T-helper 1 cell treated with Interleukin-12 subunit alpha and Interleukin-12 subunit beta and Interleukin-4 antibody, amounts not matched to agents 30 ng/mL and 1 ng/mL, for 36 hours (primary cell): ENCODE measurements around the gene MUC4. TPM values are rescaled to one million over a fixed set of nuclear protein-coding genes. Genes with fewer than 3 reads are reported as not detected.
"Not testable (repeated sequence)": the region's sequence is repeated elsewhere in the genome, so short reads cannot be mapped to it uniquely, and the experiment has no call there.

ENCODE experiments used
- intact Hi-C: fragments of 100-400 bp; cut with micrococcal nuclease; formaldehyde crosslinking; loops from one replicate; pipeline ENCODE4 v1.15.1; 2024
- total RNA-seq: library from RNA; stranded (reverse); gene quantifications from 2 replicates; pipeline ENCODE4 v1.2.3, GENCODE V29; 2022

The MUC4 gene
- total RNA-seq, 1 donor from 2014 or later: 0.49 TPM

- intact Hi-C loops: no loop called here
Measured at GRCh38 chr3:195813916-195814640, 2.3 kb upstream of the MUC4 start.

- intact Hi-C loops: no loop called here
Measured at GRCh38 chr3:195812366-195812765, 637 bp upstream of the MUC4 start.

- intact Hi-C loops: no loop called here
Measured at GRCh38 chr3:195810455-195810845, 1.3 kb downstream of the MUC4 start.

- intact Hi-C loops: no loop called here
Measured at GRCh38 chr3:195809796-195810454, 1.8 kb downstream of the MUC4 start.

GRCh38 chr3:195809291-195809785, 2.4 kb downstream of the MUC4 start:
- intact Hi-C loops: no loop called here

- intact Hi-C loops: no loop called here
Measured at GRCh38 chr3:195808741-195809290, 2.9 kb downstream of the MUC4 start.

- intact Hi-C loops: no loop called here
Measured at GRCh38 chr3:195807681-195808121, 4.0 kb downstream of the MUC4 start.

GRCh38 chr3:195806916-195807231, 4.9 kb downstream of the MUC4 start:
- intact Hi-C loops: no loop called here

GRCh38 chr3:195806211-195806915, 5.4 kb downstream of the MUC4 start:
- intact Hi-C loops: no loop called here

GRCh38 chr3:195805588-195805987, 6.1 kb downstream of the MUC4 start:
- intact Hi-C loops: not testable (repeated sequence)

- intact Hi-C loops: no loop called here
Measured at GRCh38 chr3:195805181-195805580, 6.5 kb downstream of the MUC4 start.

GRCh38 chr3:195803289-195803908, 8.3 kb downstream of the MUC4 start:
- intact Hi-C loops: loop anchor here (2.0 to 5.0 kb wide), 2 partner anchors 47 to 256 kb away; no protein-coding TSS in a partner anchor

- intact Hi-C loops: loop anchor here (2.0 to 5.0 kb wide), 2 partner anchors 48 to 255 kb away; no protein-coding TSS in a partner anchor
Measured at GRCh38 chr3:195802795-195803194, 8.9 kb downstream of the MUC4 start.

- intact Hi-C loops: loop anchor here (2.0 to 5.0 kb wide), 2 partner anchors 49 to 255 kb away; no protein-coding TSS in a partner anchor
Measured at GRCh38 chr3:195802261-195802701, 9.4 kb downstream of the MUC4 start.

GRCh38 chr3:195801251-195802183, 10.2 kb downstream of the MUC4 start:
- intact Hi-C loops: loop anchor here (2.0 to 5.0 kb wide), 2 partner anchors 49 to 254 kb away; no protein-coding TSS in a partner anchor

GRCh38 chr3:195800240-195800639, 11.5 kb downstream of the MUC4 start:
- intact Hi-C loops: loop anchor here (5.0 kb wide), 1 partner anchor 253 kb away; no protein-coding TSS in a partner anchor

- intact Hi-C loops: no loop called here
Measured at GRCh38 chr3:195796795-195797194, 14.9 kb downstream of the MUC4 start.

- intact Hi-C loops: no loop called here
Measured at GRCh38 chr3:195794708-195795107, 17.0 kb downstream of the MUC4 start.

- intact Hi-C loops: not testable (repeated sequence)
Measured at GRCh38 chr3:195792621-195793020, 19.1 kb downstream of the MUC4 start.

- intact Hi-C loops: no loop called here
Measured at GRCh38 chr3:195790901-195791300, 20.8 kb downstream of the MUC4 start.
